B cell (primary cell): Measurements from ENCODE around the gene FRK.
"Not testable (repeated sequence)": the region's sequence is repeated elsewhere in the genome, so short reads cannot be mapped to it uniquely, and the experiment has no call there.

Source experiments
- EZH2 ChIP-seq: IDR thresholded peaks from 2 replicates; pipeline ENCODE4 v1.6.1; 2012; ENCODE audit warnings: borderline replicate concordance, low read depth, mild to moderate bottlenecking, moderate library complexity, low read length; ENCODE audit not compliant: insufficient read depth, poor library complexity, severe bottlenecking
- TF ChIP-seq, protein P1 (sequence below): fragments of 200-600 bp; IDR thresholded peaks from one replicate; pipeline ENCODE4 v1.8.0; 2022; ENCODE audit warnings: antibody characterized with exemption, mild to moderate bottlenecking

- TF ChIP-seq, protein P1, sequence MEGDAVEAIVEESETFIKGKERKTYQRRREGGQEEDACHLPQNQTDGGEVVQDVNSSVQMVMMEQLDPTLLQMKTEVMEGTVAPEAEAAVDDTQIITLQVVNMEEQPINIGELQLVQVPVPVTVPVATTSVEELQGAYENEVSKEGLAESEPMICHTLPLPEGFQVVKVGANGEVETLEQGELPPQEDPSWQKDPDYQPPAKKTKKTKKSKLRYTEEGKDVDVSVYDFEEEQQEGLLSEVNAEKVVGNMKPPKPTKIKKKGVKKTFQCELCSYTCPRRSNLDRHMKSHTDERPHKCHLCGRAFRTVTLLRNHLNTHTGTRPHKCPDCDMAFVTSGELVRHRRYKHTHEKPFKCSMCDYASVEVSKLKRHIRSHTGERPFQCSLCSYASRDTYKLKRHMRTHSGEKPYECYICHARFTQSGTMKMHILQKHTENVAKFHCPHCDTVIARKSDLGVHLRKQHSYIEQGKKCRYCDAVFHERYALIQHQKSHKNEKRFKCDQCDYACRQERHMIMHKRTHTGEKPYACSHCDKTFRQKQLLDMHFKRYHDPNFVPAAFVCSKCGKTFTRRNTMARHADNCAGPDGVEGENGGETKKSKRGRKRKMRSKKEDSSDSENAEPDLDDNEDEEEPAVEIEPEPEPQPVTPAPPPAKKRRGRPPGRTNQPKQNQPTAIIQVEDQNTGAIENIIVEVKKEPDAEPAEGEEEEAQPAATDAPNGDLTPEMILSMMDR, result not testable (repeated sequence)
- not testable (repeated sequence) for TF ChIP-seq EZH2
Measured at GRCh38 chr6:115944829-115945228, 115.9 kb downstream of the FRK start.
